Measurements from ENCODE around the gene CHRNA7.
A peak's percentile ranks its signal among the peaks of the same experiment; 100 is the strongest.

The CHRNA7 gene

GRCh38 chr15:32089851-32090359 lies 59.6 kb downstream of the CHRNA7 start:
- no peak for DNase-seq

GRCh38 chr15:32091505-32092380 lies 61.4 kb downstream of the CHRNA7 start:
- no peak for DNase-seq

- DNase-seq, result no peak
These were observed 65.9 kb downstream of the CHRNA7 start for GRCh38 chr15:32096213-32096612.

GRCh38 chr15:32096916-32097617 lies 66.8 kb downstream of the CHRNA7 start:
- no peak for DNase-seq

- DNase-seq, result no peak
These were observed 67.7 kb downstream of the CHRNA7 start for GRCh38 chr15:32098033-32098432.

GRCh38 chr15:32099097-32099785 lies 68.9 kb downstream of the CHRNA7 start:
- DNase-seq, result no peak

GRCh38 chr15:32099956-32100684 lies 69.8 kb downstream of the CHRNA7 start:
- no peak for DNase-seq

- peak in 1 of 2 experiments; percentile 0 for DNase-seq
These were observed 74.0 kb downstream of the CHRNA7 start for GRCh38 chr15:32104061-32104995.

- DNase-seq, result no peak
These were observed 75.2 kb downstream of the CHRNA7 start for GRCh38 chr15:32105258-32106241.

GRCh38 chr15:32106401-32107381 lies 76.4 kb downstream of the CHRNA7 start:
- no peak for DNase-seq

GRCh38 chr15:32107477-32108080 lies 77.3 kb downstream of the CHRNA7 start:
- DNase-seq, result no peak

- no peak for DNase-seq
These were observed 78.3 kb downstream of the CHRNA7 start for GRCh38 chr15:32108661-32109060.

GRCh38 chr15:32112101-32112500 lies 81.8 kb downstream of the CHRNA7 start:
- no peak for DNase-seq

GRCh38 chr15:32113224-32113623 lies 82.9 kb downstream of the CHRNA7 start:
- no peak for DNase-seq

GRCh38 chr15:32117122-32117521 lies 86.8 kb downstream of the CHRNA7 start:
- DNase-seq, result no peak

GRCh38 chr15:32119286-32119685 lies 89.0 kb downstream of the CHRNA7 start:
- DNase-seq, result no peak

GRCh38 chr15:32119694-32120330 lies 89.5 kb downstream of the CHRNA7 start:
- DNase-seq, result no peak
